NK-92 (cell line): Measurements from ENCODE around the gene FAM83F.

Experiments used
- DNase-seq: peaks from one replicate; lab custom pipeline; 2025; ENCODE audit not compliant: unreplicated experiment; lab: John Stamatoyannopoulos, UW

Gene FAM83F

GRCh38 chr22:39965748-39966147, 29.0 kb upstream of the FAM83F start:
- no peak for DNase-seq

- no peak for DNase-seq
Observed at GRCh38 chr22:39966470-39966869, 28.3 kb upstream of the FAM83F start.

- DNase-seq = no peak
Observed at GRCh38 chr22:39967103-39967829, 27.5 kb upstream of the FAM83F start.

- no peak for DNase-seq
Observed at GRCh38 chr22:39967996-39968972, 26.5 kb upstream of the FAM83F start.

GRCh38 chr22:39970742-39971141, 24.0 kb upstream of the FAM83F start:
- DNase-seq = no peak

- no peak for DNase-seq
Observed at GRCh38 chr22:39972641-39973040, 22.1 kb upstream of the FAM83F start.

GRCh38 chr22:39973656-39974055, 21.1 kb upstream of the FAM83F start:
- DNase-seq = no peak

GRCh38 chr22:39974065-39974464, 20.7 kb upstream of the FAM83F start:
- DNase-seq = no peak

- DNase-seq = no peak
Observed at GRCh38 chr22:39979048-39979447, 15.7 kb upstream of the FAM83F start.

- DNase-seq = no peak
Observed at GRCh38 chr22:39979458-39979857, 15.3 kb upstream of the FAM83F start.

- no peak for DNase-seq
Observed at GRCh38 chr22:39980596-39980995, 14.2 kb upstream of the FAM83F start.

- no peak for DNase-seq
Observed at GRCh38 chr22:39983346-39983745, 11.4 kb upstream of the FAM83F start.

- no peak for DNase-seq
Observed at GRCh38 chr22:39984006-39984405, 10.7 kb upstream of the FAM83F start.

GRCh38 chr22:39984746-39985145, 10.0 kb upstream of the FAM83F start:
- DNase-seq = no peak

- no peak for DNase-seq
Observed at GRCh38 chr22:39985383-39986035, 9.2 kb upstream of the FAM83F start.

- no peak for DNase-seq
Observed at GRCh38 chr22:39988386-39989114, 6.2 kb upstream of the FAM83F start.

GRCh38 chr22:39989633-39990032, 5.1 kb upstream of the FAM83F start:
- no peak for DNase-seq

GRCh38 chr22:39990686-39991085, 4.1 kb upstream of the FAM83F start:
- no peak for DNase-seq

GRCh38 chr22:39991159-39991860, 3.4 kb upstream of the FAM83F start:
- DNase-seq = no peak

- DNase-seq = no peak
Observed at GRCh38 chr22:39992088-39992826, 2.5 kb upstream of the FAM83F start.
